HG03025 (cell line): ENCODE measurements around the gene ARID5B.

Source experiments
- ATAC-seq: cut with Tn5 transposase; IDR thresholded peaks from one replicate; pipeline ENCODE4 v1.9.1; 2021; ENCODE audit warnings: mild to moderate bottlenecking, moderate library complexity; ENCODE audit not compliant: unreplicated experiment, low FRiP score

ARID5B gene

DNA sequence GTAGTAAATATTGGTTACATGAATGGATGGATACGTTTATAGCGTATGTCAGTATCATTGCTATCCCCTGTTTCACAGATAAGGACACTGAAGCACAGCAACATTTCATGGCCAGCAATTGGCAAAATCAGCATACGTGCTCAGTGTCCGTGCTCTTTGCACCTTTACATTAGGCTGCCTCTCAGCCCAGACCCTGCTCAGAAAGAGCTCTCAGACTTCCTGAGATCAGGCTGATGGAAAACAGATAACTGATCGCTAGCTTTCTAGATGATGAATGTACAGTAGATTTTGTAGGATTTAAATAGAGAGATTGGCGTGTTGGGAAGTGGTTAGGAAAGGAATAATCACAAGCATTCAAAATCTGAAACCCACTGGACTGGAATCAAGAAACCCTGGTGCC is 106.7 kb downstream of the ARID5B start:
- no peak for ATAC-seq

DNA sequence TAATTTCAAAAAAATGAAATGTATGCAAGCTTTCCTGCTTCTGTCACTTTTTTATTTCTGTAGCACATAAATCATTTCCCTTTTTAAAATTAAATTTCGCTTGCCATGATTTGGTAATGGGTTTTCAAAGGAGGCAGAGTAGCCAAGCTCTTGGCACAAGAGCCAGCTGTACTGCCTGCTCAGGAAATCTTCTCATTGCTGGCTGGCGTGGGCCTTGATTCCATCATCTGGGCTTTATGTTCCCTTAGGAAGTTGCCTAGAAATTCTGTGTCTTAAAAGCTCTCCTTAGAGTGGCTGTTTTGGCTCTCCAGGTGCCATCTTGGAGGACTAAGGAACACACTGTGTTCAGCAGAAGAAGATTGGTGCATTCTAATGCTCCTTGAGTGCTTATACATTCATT is 107.4 kb downstream of the ARID5B start:
- ATAC-seq, result no peak

DNA sequence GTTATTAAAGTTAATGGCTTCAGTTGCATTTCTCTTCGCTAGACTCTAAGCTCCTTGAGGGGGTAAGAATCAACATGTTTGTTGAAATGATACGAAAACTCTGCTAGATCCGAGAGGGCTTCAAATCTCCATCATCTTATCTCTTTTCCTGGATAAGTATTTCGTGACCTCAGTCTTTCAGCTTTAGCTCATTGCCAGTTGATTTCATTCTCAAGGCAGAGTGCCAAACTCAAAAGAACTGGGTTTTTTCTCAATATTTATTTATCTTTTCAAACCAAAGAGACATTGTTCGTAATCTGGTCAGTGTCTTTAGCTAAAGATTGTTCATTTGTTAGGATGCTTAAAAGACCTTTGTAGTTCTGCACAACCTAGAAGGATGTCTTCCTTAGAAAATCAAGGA is 108.9 kb downstream of the ARID5B start:
- no peak for ATAC-seq

DNA sequence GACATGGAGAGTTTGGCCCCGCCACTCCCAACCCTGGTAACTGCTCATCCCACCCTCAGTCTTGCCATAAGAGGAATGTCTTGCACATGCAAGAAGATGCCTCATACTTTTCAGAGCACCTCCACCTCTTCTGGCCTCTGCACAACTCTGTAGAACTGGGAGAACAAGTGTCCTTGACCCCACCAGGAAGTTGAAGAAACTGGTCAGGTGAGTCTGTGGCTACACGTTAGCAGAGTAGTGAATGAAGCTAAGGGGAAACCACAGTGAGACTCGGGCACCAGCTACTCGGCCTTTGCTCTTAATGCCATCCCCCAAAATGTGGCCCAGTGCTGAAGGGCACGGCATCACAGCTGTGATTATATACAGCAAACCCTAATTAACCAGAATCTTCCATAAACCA is 110.1 kb downstream of the ARID5B start:
- ATAC-seq, result no peak

DNA sequence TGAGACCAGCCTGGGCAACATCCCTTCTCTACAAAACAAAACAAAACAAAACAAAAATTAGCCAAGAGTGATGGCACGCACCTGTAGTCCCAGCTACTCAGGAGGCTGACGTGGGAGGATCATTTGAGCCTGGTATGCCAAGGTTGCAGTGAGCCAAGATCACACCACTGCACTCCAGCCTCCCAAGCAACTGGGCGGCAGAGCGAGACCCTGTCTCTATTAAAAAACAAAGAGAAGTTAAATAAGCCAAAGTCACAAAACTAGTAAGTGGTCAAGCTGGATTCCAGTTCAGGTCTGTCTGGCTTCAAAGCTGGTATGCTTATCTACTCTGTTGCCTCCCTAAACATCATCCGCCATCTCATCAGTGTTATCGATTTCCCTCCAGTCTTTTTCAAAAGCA is 110.8 kb downstream of the ARID5B start:
- ATAC-seq, result no peak

DNA sequence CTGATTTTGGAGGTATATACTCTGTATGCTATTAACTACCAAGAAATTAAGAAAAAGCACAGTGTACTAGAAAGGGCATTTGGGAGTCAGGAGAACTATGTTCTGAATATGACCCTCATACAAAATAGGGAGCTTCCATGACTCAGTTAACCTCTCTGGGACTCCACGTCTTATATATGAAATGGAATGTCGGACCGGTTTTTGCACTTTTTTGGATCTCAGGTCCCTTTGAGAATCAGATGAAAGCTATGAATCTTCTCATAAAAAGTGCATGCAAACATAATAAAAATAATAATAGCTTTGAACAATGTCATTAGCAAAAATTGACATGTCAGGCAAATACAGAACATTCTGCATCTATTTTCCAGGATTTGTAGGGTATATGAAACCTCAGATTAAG is 113.0 kb downstream of the ARID5B start:
- no peak for ATAC-seq

DNA sequence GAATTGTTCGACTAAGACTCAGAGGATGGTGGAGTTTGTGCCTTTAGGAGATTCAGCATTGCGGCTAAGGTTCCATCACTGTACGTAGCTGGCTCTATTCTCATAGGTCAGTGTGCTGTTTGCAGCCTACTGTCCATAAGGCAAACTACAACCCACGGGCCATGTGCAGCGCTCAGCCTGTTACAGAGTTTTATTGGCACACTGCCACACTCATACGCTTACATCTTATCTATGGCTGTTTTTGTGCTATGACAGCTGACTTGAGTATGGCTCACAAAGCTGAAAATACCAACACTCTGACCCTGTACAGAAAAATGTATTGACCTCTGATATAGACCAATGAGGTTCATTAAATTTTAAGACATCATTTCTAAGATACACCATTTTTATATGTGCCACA is 114.5 kb downstream of the ARID5B start:
- no peak for ATAC-seq

DNA sequence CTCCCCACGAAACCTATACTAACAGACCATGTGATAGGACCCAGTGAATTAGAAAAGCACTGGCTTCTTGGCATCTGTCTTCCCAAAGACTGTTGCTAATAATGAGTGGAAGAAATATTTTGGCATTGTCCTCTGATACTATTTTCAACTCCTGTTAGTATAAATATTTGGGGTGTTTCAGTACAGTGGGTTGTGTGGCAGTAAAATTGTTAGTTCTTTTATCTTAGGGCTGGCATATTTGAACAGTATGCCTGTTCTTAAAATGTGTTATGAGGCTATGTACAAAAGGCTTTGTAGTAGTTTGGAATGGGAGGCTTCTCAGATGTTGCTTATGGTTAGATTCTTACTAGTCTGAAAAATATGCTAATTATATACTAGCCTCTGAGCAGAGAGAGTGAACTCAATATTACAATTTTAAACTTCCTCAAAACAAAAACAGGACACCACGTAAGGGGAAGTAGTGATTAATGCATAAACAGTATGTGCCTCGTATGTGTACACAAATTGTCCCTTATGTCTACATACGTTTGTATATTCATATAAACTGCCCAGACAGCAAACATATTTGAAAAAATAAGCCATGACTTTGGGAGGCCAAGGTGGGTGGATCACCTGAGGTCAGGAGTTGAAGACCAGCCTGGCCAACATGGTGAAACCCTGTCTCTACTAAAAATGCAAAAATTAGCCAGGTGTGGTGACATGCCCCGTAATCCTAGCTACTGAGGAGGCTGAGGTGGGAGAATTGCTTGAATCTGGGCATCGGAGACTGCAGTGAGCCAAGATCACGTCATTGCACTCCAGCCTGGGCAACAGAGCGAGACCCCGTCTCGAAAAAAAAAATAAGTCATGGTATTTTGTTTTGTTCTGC is 115.4 kb downstream of the ARID5B start:
- peak; percentile 65 for ATAC-seq

DNA sequence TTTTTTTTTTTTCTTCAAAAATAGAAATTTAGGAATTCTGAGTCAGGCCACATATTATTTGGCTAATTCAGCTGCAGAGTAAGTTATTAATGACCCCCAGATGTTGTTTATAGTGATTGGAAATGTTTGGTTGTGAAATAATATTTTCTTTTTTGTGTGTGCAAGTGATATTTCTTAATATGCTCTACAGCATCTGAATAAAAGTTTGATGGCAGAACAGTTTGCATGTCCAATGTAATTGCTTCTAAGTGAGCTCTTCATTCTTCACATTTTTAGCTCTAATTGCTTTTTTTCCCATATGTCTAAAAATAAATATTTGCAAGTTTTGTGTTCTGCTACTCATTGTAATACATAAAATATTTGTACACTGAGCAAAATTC is 116.0 kb downstream of the ARID5B start:
- ATAC-seq, result no peak

DNA sequence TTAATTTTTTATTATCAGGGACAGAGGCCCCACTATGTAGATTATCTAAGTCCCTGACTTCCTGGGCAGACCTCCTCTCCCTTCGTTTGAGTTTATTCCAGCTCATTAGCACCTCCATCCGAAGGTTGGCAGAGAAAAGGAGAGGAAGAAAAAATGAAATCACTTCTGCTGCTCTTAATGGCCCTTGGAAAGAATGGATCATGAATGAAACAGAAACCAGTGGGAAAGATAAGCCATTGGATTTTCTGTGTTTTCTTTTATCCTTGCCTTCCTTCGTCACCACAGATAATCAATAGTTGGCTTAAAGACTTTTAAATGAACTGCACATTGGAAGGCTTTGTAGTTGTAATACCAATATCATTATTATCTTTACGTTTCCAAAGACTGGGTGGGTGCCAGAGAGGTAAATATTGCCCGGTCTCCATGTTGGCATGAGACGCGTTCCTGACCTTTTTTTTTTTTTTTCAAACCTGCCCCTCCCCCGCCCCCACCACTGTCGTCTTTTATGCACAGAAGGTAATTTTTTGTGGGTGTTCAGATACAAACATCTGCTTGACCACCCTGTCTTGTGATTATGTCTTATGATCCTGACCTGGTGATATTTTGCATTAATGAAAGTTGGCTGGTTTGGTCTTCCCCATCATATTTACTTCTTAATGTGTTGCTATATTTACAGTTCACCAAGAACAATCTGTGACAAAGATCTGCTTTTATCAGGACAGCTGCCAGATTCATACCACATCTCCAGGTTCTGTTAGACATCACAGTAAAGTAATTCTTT is 116.8 kb downstream of the ARID5B start:
- ATAC-seq, result no peak

DNA sequence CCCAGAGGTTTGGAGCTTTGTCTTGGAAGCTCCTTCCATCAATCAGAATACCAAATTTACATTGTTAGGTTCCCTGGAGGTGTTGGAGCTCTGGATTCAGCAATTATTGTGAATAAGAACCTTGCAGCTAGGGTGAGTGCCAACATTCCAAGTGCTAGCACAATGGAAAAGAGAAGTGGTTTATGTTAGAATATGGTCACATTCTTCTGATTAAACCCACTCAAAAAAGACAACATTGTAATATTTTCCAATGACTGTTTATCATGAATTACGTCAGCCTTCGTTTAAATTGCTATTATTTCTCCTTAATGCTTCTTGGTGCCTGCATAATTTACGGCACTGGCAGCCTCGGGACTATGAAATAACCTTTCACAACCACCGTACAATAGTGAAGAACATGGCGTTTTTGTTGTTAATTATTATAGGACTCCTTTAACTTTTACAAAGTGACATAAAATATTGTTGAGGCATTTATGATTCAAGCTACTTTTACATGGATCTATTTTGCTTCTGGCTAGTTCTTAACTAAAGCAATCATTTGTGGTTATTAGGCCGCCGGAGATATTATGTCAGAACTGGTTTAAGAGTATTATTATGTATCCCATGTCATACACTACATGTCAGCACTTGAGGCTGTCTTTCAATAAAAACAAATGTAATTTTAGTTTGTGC is 117.7 kb downstream of the ARID5B start:
- ATAC-seq, result no peak

DNA sequence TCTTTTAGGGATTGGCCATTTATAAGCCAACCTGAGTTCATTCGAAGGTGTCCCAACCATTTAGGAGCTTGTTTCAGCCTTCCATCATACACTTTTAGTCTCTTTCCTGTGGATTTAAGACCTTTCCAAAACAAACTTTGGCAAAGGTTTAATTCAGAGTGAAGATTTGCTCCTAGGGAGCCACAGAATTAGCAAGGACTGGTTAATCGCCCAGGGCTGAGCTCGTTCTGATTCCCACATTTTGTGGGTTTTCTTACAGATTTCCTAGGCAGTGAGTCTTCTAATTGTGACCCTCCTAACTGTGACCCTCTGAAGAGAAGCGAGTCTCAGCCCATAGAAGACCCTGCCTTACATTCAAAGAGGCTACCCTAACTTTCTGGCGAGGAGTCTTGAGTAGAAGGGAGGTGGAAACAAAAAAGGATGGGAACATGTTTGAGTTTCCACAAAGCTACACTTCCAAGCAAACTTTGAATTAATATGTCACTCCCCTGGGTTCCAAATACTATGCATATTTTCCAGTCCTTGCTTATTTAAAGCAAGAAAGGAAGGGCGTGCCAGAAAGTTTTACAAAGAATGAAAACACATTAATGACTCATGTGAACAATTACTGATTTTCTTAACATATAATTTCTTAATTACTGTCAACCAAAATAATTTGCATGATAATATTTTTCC is 118.3 kb downstream of the ARID5B start:
- ATAC-seq, result no peak

DNA sequence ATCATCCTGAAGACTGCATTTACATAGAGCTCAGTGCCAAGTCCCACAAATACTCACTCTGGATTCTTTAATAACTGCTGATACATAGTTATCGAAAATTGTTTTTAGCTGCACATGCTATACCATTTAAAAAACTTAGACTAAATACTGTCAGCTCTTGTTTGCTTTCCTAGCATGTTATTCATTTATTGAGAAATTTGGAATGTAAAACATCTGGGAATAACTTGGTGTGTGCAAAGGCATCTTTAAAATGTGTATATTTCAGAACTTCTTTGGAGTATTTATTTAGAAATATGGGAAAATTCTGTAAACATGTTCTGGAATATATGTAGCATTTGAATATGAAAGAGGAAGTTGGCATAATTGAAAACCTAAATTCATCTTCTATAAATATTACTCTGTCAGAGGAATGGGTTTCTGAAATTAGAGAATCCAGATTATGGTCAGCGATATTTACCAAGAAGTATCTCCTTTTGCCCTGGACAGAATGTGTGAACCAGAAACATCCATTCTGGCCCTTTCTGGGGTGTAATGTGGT is 119.7 kb downstream of the ARID5B start:
- no peak for ATAC-seq

DNA sequence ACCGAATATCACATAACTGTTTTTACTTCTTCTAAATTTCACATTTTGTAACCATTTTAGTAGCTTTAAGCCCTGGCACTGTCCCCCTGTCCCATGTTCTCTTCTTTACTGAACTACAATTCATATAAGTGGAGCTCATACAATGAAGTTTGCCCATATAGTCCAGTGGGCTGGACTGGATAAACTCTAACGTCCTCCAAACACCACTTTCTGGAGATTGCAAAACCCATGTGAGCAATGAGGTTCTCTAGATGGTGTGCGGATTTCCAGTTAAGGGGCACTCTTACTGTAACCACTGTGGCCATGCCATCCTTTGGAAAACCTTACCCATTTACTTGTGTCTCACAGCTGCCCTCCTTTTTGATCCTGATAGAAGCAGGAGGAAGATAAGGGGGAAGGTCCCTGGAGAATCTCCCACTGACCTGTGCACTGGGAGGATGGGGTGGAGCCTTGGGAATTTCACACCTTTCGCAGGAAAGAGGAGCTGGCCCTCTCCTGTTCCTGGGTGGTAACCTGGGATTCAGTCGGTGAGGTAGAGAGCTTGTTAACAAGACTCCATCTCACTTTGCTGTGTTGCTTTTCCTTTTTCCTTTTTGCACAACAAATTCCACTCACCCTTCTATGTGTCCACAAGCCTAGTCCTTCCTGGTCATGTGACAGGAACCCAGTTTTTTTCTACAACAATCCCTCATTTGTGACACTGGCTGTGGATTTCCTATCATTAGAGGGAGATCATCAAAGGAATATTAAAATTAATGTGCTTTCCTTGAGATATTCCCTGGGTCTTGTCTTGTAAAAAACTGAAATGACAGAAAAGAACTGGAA is 120.7 kb downstream of the ARID5B start:
- no peak for ATAC-seq

DNA sequence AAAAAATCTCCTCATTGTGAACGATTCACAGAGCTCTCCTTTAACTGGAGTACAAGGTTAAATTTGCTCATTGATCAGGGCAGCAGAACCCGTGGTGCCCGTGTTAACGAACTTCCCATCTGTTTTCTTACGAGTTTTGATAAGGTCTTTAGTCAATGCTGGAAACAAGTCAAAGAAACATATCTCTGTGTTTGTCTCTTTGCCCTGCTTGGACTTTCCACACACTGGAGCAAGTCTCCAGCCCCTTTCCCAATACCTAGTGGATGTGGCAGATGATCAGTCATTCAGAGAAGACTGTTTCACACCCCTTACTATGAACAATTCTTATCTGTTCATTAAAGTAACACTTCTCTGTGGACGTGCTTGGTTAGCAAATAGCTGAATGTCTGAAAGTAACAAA is 121.3 kb downstream of the ARID5B start:
- no peak for ATAC-seq

DNA sequence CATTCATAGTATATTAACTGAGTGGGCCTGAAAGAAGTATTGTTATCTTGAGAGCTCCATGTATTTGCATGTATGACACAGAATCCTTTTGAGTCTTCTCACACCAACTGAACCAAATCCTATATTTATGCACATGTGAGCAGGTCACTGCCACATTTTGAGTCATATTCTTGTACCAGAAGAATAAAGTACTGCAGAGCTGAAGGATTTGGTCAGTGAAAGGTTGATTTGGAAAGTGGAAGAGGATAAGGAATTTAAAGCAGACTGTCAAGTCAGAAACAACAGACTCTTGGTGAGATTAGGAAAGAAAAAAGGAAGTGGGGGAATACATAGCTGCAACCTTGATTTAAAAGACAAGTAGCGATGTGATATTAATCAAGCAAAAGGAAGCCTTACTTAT is 121.8 kb downstream of the ARID5B start:
- ATAC-seq, result no peak

DNA sequence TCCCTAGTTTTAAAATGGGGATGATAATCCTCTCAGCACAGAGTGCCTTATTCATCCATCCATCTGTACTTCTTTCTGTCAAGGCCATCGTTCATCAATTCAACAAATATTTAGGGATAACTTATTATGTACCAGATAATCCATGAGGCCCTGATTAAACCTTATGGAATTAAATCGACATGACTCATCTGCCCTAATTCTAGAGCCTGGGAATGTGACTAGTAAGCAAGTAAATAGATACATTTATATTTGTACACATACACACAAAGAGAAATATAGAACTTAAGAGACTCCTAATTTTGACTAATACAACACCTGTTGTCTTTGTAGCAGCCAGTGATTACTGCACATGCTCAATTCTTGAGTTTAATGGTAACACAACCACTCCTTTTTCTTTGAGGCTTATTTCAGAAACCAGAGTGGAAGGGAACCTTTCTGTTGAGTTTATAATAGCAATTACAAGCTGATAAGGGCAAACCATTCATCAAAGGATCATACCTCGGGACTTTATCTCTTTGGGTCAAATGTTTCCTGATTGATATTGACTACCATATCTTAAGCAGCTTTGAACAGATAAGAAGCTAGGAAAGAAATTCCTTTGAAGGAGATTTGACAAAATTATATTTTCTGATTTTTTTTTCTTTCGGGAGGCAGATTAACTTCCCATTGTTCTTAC is 122.7 kb downstream of the ARID5B start:
- ATAC-seq, result no peak

DNA sequence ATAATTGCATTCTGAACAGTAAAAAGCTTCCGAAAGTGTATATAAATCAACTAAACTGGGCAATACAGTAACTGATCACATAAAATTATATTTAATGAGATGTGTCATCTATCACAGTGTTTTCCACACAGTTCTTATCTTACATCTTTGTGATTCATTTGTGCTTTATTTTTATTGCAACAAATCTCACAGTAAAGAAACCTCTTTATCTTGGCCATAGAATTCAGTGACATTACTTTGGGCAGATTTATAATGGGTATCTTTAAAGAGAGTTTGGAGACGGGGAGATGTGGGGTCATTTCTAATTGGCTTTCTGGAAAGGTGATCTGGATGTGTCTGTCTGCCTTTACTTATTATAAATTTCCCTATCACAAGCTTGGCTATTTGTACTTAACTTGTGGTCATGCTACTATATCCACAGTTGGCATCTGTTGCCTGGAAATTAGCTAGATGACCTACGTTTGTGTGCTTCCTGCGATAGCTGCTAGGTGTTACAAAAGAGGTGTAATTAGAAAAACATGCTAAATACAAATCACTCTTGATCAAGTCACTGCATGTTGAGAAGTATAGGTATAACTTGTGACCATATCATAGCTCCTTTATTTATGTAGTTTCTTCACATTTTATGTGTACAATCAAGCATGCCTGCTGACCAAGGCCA is 123.8 kb downstream of the ARID5B start:
- no peak for ATAC-seq
